Measurements from ENCODE around the gene LIMK2. TPM values are rescaled to one million over a fixed set of nuclear protein-coding genes. Genes with fewer than 3 reads are reported as not detected.
"Not testable (repeated sequence)": the region's sequence is repeated elsewhere in the genome, so short reads cannot be mapped to it uniquely, and the experiment has no call there.

The LIMK2 gene
- 10 to 100 TPM; 18.3 to 49.9 (median 28.8) TPM for total RNA-seq
- polyA plus RNA-seq: 10 to 100 TPM; 13.1 to 25.3 TPM
- total RNA-seq: 37.6 reads per million, percentile 65 among the genes with 10 or more reads in this experiment

GRCh38 chr22:31211862-31212730 lies at the start of gene LIMK2:
Gene LIMK2, plus strand, starts transcription at chr22:31212298. Its CDS starts 111 bp downstream, at chr22:31212409.
- no peaks in the 10 kb centered on the region for H3K27me3 ChIP-seq (ENCODE audit: control insufficient read depth in 2 of 2, insufficient read depth in 2 of 2, low read length in 2 of 2)
- Mint-ChIP-seq H3K27me3 (no peaks in the 10 kb centered on the region), H3K27ac (peak within 1 kb of the TSS; percentile 82 to 96 (median 89)), H3K9me3 (no peaks in the 10 kb centered on the region), H3K36me3 (peaks cover 0 to 7% (median 0%) of the 10 kb centered on the region in 5 donors), H3K4me3 (peak within 1 kb of the TSS; percentile 86 to 91 (median 88)), H3K4me1 (peaks cover 38 to 72% (median 51%) of the 10 kb centered on the region in 7 donors)
- H3K4me1 ChIP-seq (ENCODE audit: control insufficient read depth in 2 of 2, insufficient read depth in 2 of 2, low read length in 2 of 2): peaks cover 23 to 31% of the 10 kb centered on the region in 2 donors
- peaks cover 0 to 7% (median 0%) of the 10 kb centered on the region in 3 experiments for H3K36me3 ChIP-seq (ENCODE audit: control insufficient read depth in 2 of 3, insufficient read depth in 3 of 3, low read length in 3 of 3)
- intact Hi-C loops (cut with micrococcal nuclease): loop anchor here (1.0 to 5.0 kb wide), 16 partner anchors 19 to 420 kb away; partner anchors contain the start of genes DRG1 (in 2 of the 2), RNF185 (in 2 of the 2), SELENOM (in 2 of the 2) and TUG1 (in 2 of the 2)
- POLR2A ChIA-PET: interaction anchor here (0.7 to 5.6 kb wide), 20 partner anchors 11 to 255 kb away, joined by 3 to 76 read pairs (median 5); partner anchors contain the start of genes MORC2, PIK3IP1 and RNF185
- peak within 1 kb of the TSS; percentile 83 for H3K4me3 ChIP-seq (ENCODE audit: low read length)
- ATAC-seq: peak; percentile 100
- H3K27ac ChIP-seq (ENCODE audit: low read depth, low read length): peak within 1 kb of the TSS; percentile 82
- peak; percentile 90 to 99 (median 95) for DNase-seq
- H3K9me3 ChIP-seq (ENCODE audit: control insufficient read depth in 2 of 3, low read length in 3 of 3): no peaks in the 10 kb centered on the region
- CTCF ChIA-PET: interaction anchor here (0.6 to 6.4 kb wide), 21 partner anchors 10 to 266 kb away, joined by 3 to 88 read pairs (median 4); partner anchors contain the start of genes PATZ1 and PIK3IP1

DNA sequence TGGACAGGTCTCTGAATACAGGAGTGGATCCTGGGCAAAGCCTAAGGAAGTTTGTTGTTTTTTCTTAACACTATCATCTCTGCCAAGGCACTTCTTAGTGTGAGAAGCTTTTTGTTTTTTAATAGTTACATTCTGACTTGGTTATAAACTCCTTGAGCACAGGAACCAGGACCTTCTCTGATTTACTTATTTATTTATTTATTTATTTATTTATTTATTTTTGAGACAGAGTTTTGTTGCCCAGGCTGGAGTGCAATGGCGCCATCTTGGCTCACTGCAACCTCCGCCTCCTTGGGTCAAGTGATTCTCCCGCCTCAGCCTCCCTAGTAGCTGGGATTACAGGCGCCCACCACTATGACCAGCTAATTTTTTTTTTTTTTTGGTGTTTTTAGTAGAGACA lies 41.1 kb upstream of the LIMK2 start:
- Histone ChIP-seq H3K36me3 (ENCODE audit: control insufficient read depth in 2 of 3, insufficient read depth in 3 of 3, low read length in 3 of 3) (peaks cover 0 to 8% (median 0%) of the 10 kb centered on the region in 3 experiments), H3K9me3 (ENCODE audit: control insufficient read depth in 2 of 3, low read length in 3 of 3) (no peaks in the 10 kb centered on the region), H3K27me3 (ENCODE audit: control insufficient read depth in 2 of 2, insufficient read depth in 2 of 2, low read length in 2 of 2) (no peaks in the 10 kb centered on the region), H3K4me3 (ENCODE audit: low read length) (no peak overlapping the region), H3K27ac (ENCODE audit: low read depth, low read length) (no peak overlapping the region), H3K4me1 (ENCODE audit: control insufficient read depth in 2 of 2, insufficient read depth in 2 of 2, low read length in 2 of 2) (no peaks in the 10 kb centered on the region)
- intact Hi-C loops (cut with micrococcal nuclease): no loop called here
- DNase-seq: no peak
- no peaks in the 10 kb centered on the region for H3K9me3 Mint-ChIP-seq
- H3K27ac Mint-ChIP-seq: peak overlapping the region in 1 of 9 donors; percentile 51
- ChIA-PET CTCF (interaction anchor here (0.7 kb wide), 1 partner anchor 75 kb away, joined by 4 read pairs; no protein-coding TSS in a partner anchor), POLR2A (no interaction called here)
- peaks cover 0 to 26% (median 11%) of the 10 kb centered on the region in 5 donors for H3K36me3 Mint-ChIP-seq
- no peak for ATAC-seq
- H3K4me1 Mint-ChIP-seq: peaks cover 19 to 58% (median 44%) of the 10 kb centered on the region in 7 donors
- no peaks in the 10 kb centered on the region for H3K27me3 Mint-ChIP-seq
- H3K4me3 Mint-ChIP-seq: no peak overlapping the region

DNA sequence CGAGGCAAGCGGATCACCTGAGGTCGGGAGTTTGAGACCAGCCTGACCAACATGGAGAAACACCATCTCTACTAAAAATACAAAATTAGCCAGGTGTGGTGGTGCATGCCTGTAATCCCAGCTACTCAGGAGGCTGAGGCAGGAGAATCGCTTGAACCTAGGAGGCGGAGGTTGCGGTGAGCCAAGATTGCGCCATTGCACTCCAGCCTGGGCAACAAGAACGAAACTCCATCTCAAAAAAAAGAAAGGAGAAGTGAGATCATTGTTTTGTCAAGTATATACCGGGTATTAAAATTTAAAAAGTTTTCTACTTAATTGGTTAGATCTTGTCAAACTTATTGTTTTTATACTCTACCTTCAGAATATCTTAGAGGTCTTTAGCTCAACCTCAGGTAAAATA lies 40.4 kb upstream of the LIMK2 start:
- H3K4me1 ChIP-seq (ENCODE audit: control insufficient read depth in 2 of 2, insufficient read depth in 2 of 2, low read length in 2 of 2); H3K27me3 Mint-ChIP-seq; H3K27ac ChIP-seq (ENCODE audit: low read depth, low read length); intact Hi-C loops (cut with micrococcal nuclease); H3K9me3 Mint-ChIP-seq; POLR2A ChIA-PET; H3K4me3 Mint-ChIP-seq; H3K4me3 ChIP-seq (ENCODE audit: low read length); H3K36me3 ChIP-seq (ENCODE audit: control insufficient read depth in 2 of 3, insufficient read depth in 3 of 3, low read length in 3 of 3); H3K27me3 ChIP-seq (ENCODE audit: control insufficient read depth in 2 of 2, insufficient read depth in 2 of 2, low read length in 2 of 2); ATAC-seq; H3K27ac Mint-ChIP-seq; H3K9me3 ChIP-seq (ENCODE audit: control insufficient read depth in 2 of 3, low read length in 3 of 3); DNase-seq: not testable (repeated sequence)
- peaks cover 0 to 23% (median 9%) of the 10 kb centered on the region in 5 donors for H3K36me3 Mint-ChIP-seq
- peaks cover 19 to 55% (median 39%) of the 10 kb centered on the region in 7 donors for H3K4me1 Mint-ChIP-seq
- CTCF ChIA-PET: interaction anchor here (0.7 kb wide), 1 partner anchor 76 kb away, joined by 4 read pairs; no protein-coding TSS in a partner anchor

DNA sequence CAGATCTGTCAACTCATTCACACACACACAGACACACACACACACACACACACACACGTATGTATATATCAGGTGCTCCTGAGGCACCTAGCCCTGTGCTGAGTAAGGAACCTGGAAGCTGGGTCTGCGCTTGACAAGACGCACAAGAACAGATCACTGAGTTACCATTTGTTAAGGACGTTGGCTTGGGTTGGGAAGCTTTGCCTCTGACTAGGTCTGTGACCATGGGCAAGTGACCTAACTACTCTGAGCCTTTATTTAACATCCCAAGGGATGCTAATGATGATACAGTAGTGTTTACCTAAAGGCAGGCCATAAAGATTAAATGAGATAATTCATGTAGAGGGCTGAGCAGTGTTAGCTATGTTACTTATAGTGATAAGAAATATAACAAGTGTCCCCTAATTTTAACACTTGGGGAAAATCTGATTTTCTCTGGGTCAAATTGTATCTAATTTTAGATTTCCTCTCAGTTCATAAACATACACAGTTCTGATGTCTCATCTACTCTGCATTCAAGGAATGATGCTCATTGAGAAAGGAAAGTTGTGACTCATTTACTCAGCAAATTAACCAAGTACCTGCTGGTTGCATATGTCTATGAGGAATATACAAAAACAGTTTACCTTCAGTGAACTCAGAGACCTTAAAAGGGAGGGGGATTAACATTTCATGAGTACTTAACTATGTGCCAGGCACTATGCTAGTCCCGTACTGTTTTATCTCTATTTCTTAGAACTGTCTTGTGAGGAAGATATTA lies 38.5 kb upstream of the LIMK2 start:
- Mint-ChIP-seq H3K27ac (peak overlapping the region in 3 of 9 donors; percentile 10 to 63 (median 40)), H3K36me3 (peaks cover 0 to 23% (median 8%) of the 10 kb centered on the region in 5 donors), H3K9me3 (no peaks in the 10 kb centered on the region), H3K27me3 (no peaks in the 10 kb centered on the region), H3K4me1 (peaks cover 14 to 55% (median 33%) of the 10 kb centered on the region in 7 donors), H3K4me3 (no peak overlapping the region)
- Histone ChIP-seq H3K36me3 (ENCODE audit: control insufficient read depth in 2 of 3, insufficient read depth in 3 of 3, low read length in 3 of 3) (peaks cover 0 to 13% (median 0%) of the 10 kb centered on the region in 3 experiments), H3K4me3 (ENCODE audit: low read length) (no peak overlapping the region), H3K27ac (ENCODE audit: low read depth, low read length) (no peak overlapping the region), H3K4me1 (ENCODE audit: control insufficient read depth in 2 of 2, insufficient read depth in 2 of 2, low read length in 2 of 2) (no peaks in the 10 kb centered on the region), H3K27me3 (ENCODE audit: control insufficient read depth in 2 of 2, insufficient read depth in 2 of 2, low read length in 2 of 2) (no peaks in the 10 kb centered on the region), H3K9me3 (ENCODE audit: control insufficient read depth in 2 of 3, low read length in 3 of 3) (no peaks in the 10 kb centered on the region)
- ChIA-PET POLR2A (interaction anchor here (0.8 kb wide), 1 partner anchor 15 kb away, joined by 5 read pairs; no protein-coding TSS in a partner anchor), CTCF (interaction anchor here (0.5 kb wide), 1 partner anchor 317 kb away, joined by 3 read pairs; no protein-coding TSS in a partner anchor)
- ATAC-seq (no peak), DNase-seq (no peak)
- intact Hi-C loops (cut with micrococcal nuclease): no loop called here

DNA sequence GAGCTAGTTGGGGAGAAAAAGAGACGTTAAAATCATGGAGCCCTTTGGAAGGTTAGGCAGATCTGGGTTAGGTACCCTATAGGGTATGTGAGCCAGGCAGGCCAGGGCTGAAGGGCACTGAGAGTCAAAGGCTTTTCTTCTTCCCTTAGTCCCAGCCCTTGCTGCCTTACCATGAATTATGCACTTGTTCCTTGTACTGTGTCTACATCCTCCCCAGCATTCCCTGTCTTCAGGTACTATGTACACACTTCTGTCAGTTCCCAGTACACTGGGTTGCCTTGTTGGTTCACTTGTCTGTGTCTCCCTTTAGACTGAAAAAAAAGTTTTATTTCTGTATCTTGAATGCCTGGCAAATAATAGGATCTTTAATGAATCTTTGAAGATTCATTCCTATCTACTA lies 35.2 kb upstream of the LIMK2 start:
- peaks cover 0 to 3% (median 0%) of the 10 kb centered on the region in 11 donors for H3K9me3 Mint-ChIP-seq
- H3K4me3 ChIP-seq (ENCODE audit: low read length): no peak overlapping the region
- peaks cover 4 to 39% (median 18%) of the 10 kb centered on the region in 5 donors for H3K36me3 Mint-ChIP-seq
- H3K27me3 Mint-ChIP-seq: no peaks in the 10 kb centered on the region
- H3K27ac ChIP-seq (ENCODE audit: low read depth, low read length): no peak overlapping the region
- no peaks in the 10 kb centered on the region for H3K4me1 ChIP-seq (ENCODE audit: control insufficient read depth in 2 of 2, insufficient read depth in 2 of 2, low read length in 2 of 2)
- no peaks in the 10 kb centered on the region for H3K9me3 ChIP-seq (ENCODE audit: control insufficient read depth in 2 of 3, low read length in 3 of 3)
- CTCF ChIA-PET: no interaction called here
- intact Hi-C loops (cut with micrococcal nuclease): no loop called here
- no peak overlapping the region for H3K4me3 Mint-ChIP-seq
- H3K36me3 ChIP-seq (ENCODE audit: control insufficient read depth in 2 of 3, insufficient read depth in 3 of 3, low read length in 3 of 3): peaks cover 0 to 17% (median 0%) of the 10 kb centered on the region in 3 experiments
- H3K27ac Mint-ChIP-seq: peak overlapping the region in 1 of 9 donors; percentile 11
- H3K27me3 ChIP-seq (ENCODE audit: control insufficient read depth in 2 of 2, insufficient read depth in 2 of 2, low read length in 2 of 2): no peaks in the 10 kb centered on the region
- POLR2A ChIA-PET: no interaction called here
- DNase-seq: no peak
- peaks cover 12 to 39% (median 32%) of the 10 kb centered on the region in 7 donors for H3K4me1 Mint-ChIP-seq
- ATAC-seq: no peak

Measured in naive thymus-derived CD4-positive, alpha-beta T cell (primary cell).